ENCODE results near the gene PRR15L.
"Not testable (repeated sequence)": the region's sequence is repeated elsewhere in the genome, so short reads cannot be mapped to it uniquely, and the experiment has no call there.

DNA sequence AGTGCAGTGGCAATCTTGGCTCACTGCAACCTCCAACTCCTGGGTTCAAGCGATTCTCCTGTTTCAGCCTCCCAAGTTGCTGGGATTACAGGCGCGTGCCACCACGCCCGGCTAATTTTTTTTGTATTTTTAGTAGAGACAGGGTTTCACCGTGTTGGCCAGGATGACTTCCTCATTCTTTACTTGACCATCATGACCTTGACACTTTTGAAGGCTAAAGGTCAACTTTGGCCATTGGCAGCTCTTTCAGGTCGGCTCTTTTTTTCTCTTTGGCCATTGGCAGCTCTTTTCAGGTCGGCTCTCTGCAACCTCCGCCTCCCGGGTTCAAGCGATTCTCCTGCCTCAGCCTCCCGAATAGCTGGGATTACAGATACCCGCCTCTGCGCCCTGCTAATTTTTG lies 37.8 kb downstream of the PRR15L start:
- TF ChIP-seq, protein P1, sequence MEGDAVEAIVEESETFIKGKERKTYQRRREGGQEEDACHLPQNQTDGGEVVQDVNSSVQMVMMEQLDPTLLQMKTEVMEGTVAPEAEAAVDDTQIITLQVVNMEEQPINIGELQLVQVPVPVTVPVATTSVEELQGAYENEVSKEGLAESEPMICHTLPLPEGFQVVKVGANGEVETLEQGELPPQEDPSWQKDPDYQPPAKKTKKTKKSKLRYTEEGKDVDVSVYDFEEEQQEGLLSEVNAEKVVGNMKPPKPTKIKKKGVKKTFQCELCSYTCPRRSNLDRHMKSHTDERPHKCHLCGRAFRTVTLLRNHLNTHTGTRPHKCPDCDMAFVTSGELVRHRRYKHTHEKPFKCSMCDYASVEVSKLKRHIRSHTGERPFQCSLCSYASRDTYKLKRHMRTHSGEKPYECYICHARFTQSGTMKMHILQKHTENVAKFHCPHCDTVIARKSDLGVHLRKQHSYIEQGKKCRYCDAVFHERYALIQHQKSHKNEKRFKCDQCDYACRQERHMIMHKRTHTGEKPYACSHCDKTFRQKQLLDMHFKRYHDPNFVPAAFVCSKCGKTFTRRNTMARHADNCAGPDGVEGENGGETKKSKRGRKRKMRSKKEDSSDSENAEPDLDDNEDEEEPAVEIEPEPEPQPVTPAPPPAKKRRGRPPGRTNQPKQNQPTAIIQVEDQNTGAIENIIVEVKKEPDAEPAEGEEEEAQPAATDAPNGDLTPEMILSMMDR (optimal IDR thresholded peaks at IDR 0.05 in 1 of 3, IDR thresholded peaks at IDR 0.05 in 1 of 3, conservative IDR thresholded peaks at IDR 0.05 in 1 of 3; ENCODE audit: extremely low read depth in 1 of 3, insufficient read depth in 2 of 3, low read length in 3 of 3): not testable (repeated sequence)
- not testable (repeated sequence) for TF ChIP-seq EZH2 (IDR thresholded peaks at IDR 0.05; ENCODE audit: low read length)
